ENCODE results near the gene FIZ1. TPM values are rescaled to one million over a fixed set of nuclear protein-coding genes. Genes with fewer than 3 reads are reported as not detected.
"Not testable (repeated sequence)": the region's sequence is repeated elsewhere in the genome, so short reads cannot be mapped to it uniquely, and the experiment has no call there.

FIZ1 gene
- total and polyA plus RNA-seq, 8 donors = 6.8 to 12.6 (median 10.3) TPM

DNA sequence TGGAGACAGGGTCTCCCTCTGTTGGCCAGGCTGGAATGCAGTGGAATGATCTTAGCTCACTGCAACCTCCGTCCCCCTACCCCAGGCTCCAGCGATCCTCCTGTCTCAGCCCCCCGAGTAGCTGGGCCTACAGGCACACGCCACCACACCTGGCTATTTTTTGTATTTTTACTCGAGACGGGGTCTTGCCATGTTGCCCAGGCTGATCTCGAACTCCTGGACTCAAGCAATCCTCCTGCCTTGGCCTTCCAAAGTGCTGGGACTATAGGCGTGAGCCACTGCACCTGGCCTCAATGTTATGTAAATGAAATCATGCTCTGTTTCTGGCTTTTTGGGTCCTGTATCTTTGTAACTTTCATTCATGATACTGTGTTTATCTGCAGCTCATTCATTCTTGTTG, 10.6 kb downstream of the FIZ1 start:
- ATAC-seq = no peak
- H3K9me3 ChIP-seq = no peaks in the 10 kb centered on the region
- peaks cover 8 to 12% (median 11%) of the 10 kb centered on the region in 3 donors for H3K4me1 ChIP-seq
- no peaks in the 10 kb centered on the region for H3K27me3 ChIP-seq
- H3K27ac ChIP-seq = no peak overlapping the region
- peaks cover 0 to 4% (median 0%) of the 10 kb centered on the region in 3 donors for H3K36me3 ChIP-seq
- H3K4me3 ChIP-seq = no peak overlapping the region
- no peak for FAIRE-seq
- TF ChIP-seq, protein P1, sequence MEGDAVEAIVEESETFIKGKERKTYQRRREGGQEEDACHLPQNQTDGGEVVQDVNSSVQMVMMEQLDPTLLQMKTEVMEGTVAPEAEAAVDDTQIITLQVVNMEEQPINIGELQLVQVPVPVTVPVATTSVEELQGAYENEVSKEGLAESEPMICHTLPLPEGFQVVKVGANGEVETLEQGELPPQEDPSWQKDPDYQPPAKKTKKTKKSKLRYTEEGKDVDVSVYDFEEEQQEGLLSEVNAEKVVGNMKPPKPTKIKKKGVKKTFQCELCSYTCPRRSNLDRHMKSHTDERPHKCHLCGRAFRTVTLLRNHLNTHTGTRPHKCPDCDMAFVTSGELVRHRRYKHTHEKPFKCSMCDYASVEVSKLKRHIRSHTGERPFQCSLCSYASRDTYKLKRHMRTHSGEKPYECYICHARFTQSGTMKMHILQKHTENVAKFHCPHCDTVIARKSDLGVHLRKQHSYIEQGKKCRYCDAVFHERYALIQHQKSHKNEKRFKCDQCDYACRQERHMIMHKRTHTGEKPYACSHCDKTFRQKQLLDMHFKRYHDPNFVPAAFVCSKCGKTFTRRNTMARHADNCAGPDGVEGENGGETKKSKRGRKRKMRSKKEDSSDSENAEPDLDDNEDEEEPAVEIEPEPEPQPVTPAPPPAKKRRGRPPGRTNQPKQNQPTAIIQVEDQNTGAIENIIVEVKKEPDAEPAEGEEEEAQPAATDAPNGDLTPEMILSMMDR (IDR thresholded peaks at IDR 0.05) = no peak
- WGBS, 2 donors = 68 to 86% methylated on average over 8 of the region's 8 CpGs
- no peak for DNase-seq
- intact Hi-C loops (cut with DNase I) = no loop called here

DNA sequence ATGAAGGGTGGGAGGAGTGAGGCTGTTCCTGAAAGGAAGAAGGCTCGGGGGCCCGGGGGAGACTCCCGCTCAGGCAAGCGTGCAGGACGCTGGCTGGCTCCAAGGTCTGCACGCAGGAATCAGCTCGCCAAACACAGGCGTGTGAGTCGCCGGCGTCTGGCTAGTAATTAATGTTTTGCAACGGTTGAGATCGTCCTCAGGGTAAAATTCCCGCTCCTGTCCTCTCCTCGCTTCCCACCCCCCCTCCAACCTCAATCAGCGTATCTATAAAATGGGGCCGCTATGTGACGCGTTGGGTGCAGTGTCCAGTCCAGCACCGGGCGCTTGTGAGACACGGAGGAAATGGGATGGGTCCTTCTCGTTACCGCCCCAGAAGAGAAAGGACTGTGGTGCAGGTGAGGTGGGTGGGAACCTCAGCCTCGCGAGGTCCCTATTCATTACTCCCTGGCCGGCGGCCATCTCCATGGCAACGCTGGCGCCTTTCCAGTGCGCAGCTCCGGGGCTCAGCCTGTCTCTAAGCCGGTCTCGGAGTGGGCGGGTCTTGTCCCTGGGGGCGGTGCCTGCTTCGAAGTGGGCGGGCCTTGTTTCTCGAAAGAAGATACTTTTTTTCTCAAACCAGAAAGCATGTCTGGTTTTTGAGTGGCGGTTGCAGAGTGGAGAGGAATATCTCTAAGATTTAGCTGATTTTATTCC, 12.2 kb downstream of the FIZ1 start:
- Histone ChIP-seq H3K27ac (peak overlapping the region; percentile 25 to 58 (median 39)), H3K9me3 (no peaks in the 10 kb centered on the region), H3K36me3 (no peaks in the 10 kb centered on the region), H3K27me3 (no peaks in the 10 kb centered on the region), H3K4me1 (peaks cover 8 to 12% (median 11%) of the 10 kb centered on the region in 3 donors), H3K4me3 (peak overlapping the region in 2 of 4 donors; percentile 13 to 38)
- TF ChIP-seq, protein P1 (IDR thresholded peaks at IDR 0.05) = no peak
- FAIRE-seq = peak; percentile 81
- intact Hi-C loops (cut with DNase I) = no loop called here
- peak; percentile 88 to 94 (median 92) for ATAC-seq
- WGBS, 2 donors = 1% methylated on average over 40 of the region's 40 CpGs
- DNase-seq = peak; percentile 93 to 99 (median 98)

DNA sequence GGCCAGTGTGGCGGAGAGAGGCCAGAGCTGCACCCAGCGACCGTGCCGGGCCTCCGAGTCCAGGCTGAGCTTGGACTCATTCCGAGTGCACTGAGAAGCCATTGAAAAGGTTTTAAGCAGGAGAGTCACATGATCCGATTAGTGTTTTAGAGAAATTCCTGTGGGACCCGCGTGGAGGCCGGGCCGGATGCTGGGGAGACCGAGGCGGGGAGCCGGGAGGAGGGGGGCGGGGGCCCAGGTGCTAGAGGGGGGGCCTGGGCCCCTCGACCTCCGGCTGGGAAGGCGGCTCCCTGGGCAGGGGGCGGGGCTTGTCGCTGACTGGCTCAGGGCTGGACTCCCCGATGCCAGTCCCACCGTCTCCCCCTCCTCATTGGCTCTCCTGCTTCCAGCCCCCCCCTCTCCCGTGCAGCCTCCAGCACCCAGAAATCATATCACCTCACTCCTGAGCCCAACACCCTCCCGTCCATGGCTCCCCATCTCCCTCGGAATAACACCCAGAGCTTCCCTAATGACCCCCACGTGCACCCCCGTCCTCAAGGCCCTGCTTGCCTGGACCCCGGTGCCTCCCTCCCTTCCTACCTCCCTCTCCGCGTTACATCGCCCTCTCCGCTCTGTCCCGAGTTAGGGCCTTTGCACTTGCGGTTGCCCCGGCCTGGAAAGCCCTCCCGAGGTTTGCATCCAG, 13.5 kb downstream of the FIZ1 start:
- no peaks in the 10 kb centered on the region for H3K9me3 ChIP-seq
- FAIRE-seq (no peak), DNase-seq (peak; percentile 70 to 90 (median 80)), ATAC-seq (peak; percentile 43 to 71 (median 66))
- H3K4me3 ChIP-seq = peak overlapping the region in 2 of 4 donors; percentile 20 to 33
- H3K36me3 ChIP-seq = no peaks in the 10 kb centered on the region
- peak overlapping the region; percentile 35 to 57 (median 52) for H3K27ac ChIP-seq
- TF ChIP-seq, protein P1 (IDR thresholded peaks at IDR 0.05) = no peak
- H3K27me3 ChIP-seq = no peaks in the 10 kb centered on the region
- H3K4me1 ChIP-seq = peaks cover 13 to 21% (median 19%) of the 10 kb centered on the region in 3 donors
- 6 to 9% methylated on average over 32 to 36 of the region's 36 CpGs for WGBS, 2 donors
- intact Hi-C loops (cut with DNase I) = no loop called here

DNA sequence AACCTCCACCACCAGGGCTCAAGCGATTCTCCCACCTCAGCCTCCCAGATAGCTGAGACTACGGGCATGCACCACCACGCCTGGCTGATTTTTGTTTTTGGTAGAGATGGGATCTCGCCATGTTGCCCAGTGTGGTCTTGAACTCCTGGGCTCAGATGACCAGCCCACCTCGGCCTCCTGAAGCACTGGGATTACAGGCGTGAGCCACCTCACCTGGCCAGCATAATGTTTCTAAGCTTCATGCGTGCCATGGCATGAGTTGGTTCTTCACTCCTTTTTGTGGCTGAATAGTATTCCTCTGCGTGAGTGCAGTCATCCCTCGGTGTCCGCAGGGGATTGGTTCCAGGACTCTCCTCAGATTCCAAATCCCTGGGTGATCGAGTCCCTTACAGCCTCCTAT, 14.4 kb downstream of the FIZ1 start:
- no peak for FAIRE-seq
- Histone ChIP-seq H3K27ac (no peak overlapping the region), H3K36me3 (no peaks in the 10 kb centered on the region), H3K4me3 (no peak overlapping the region), H3K27me3 (no peaks in the 10 kb centered on the region), H3K9me3 (no peaks in the 10 kb centered on the region), H3K4me1 (peaks cover 13 to 21% (median 19%) of the 10 kb centered on the region in 3 donors)
- 86 to 93% methylated on average over 11 of the region's 11 CpGs for WGBS, 2 donors
- DNase-seq = no peak
- intact Hi-C loops (cut with DNase I) = no loop called here
- TF ChIP-seq, protein P1 (IDR thresholded peaks at IDR 0.05) = no peak
- ATAC-seq = no peak

DNA sequence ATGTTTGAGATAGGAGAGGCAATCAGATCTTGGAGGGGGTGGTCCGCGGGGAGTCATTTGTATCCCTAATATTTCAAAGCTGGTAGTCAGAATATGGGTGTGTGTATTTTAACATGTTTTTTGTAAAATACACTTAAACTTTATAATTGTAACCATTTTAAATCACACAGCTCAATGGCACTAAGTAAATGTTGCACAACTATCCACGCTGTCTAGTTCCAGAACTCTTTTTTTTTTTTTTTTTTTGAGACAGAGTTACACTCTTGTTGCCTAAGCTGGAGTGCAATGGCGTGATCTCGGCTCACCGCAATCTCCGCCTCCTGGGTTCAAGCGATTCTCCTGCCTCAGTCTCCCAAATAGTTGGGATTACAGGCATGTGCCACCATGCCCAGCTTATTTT, 15.4 kb downstream of the FIZ1 start:
- 68 to 84% methylated on average over 8 of the region's 8 CpGs for WGBS, 2 donors
- peaks cover 13 to 21% (median 19%) of the 10 kb centered on the region in 3 donors for H3K4me1 ChIP-seq
- H3K4me3 ChIP-seq; H3K9me3 ChIP-seq; H3K36me3 ChIP-seq; DNase-seq; intact Hi-C loops (cut with DNase I); H3K27me3 ChIP-seq; ATAC-seq; FAIRE-seq; H3K27ac ChIP-seq: not testable (repeated sequence)

DNA sequence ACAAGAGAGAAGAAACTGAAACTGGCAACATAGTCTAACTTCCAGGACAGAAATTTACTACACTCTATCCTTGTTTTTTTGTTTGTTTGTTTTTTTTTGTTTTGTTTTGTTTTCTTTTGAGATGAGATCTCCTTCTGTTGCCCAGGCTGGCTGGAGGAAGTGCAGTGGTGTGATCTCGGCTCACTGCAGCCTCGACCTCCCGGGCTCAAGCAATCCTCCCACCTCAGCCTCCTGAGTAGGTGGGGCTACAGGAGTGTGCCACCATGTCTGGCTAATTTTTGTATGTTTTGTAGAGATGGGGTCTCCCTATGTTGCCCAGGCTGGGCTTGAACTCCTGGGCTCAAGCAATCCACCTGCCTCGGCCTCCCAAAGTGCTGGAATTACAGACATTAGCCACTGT, 17.0 kb downstream of the FIZ1 start:
- DNase-seq; FAIRE-seq; H3K27me3 ChIP-seq; intact Hi-C loops (cut with DNase I); H3K9me3 ChIP-seq; ATAC-seq: not testable (repeated sequence)
- Histone ChIP-seq H3K27ac (peak overlapping the region; percentile 14 to 84 (median 69)), H3K4me1 (peaks cover 13 to 21% (median 19%) of the 10 kb centered on the region in 3 donors), H3K4me3 (peak overlapping the region in 1 of 4 donors; percentile 13), H3K36me3 (peaks cover 0 to 13% (median 0%) of the 10 kb centered on the region in 3 donors)
- 62 to 63% methylated on average over 4 of the region's 4 CpGs for WGBS, 2 donors

Measured in pancreas (tissue), 10 donors.